GM12878 (cell line): Measurements from ENCODE around the gene KLHL3. TPM values are rescaled to one million over a fixed set of nuclear protein-coding genes. Genes with fewer than 3 reads are reported as not detected.
A peak's percentile ranks its signal among the peaks of the same experiment; 100 is the strongest.

Experiments
- ATAC-seq: fragments of 200-7000 bp; cut with Tn5 transposase; 3 replicates; pipeline ENCODE4 v1.9.1; 2020; ENCODE audit warnings: mild to moderate bottlenecking, moderate library complexity
- BruUV-seq: library from RNA; stranded (reverse); fragments of 400-500 nt; replicated peaks from 2 replicates; lab custom pipeline; 2021; lab: Mats Ljungman, UMichigan
- CTCF ChIA-PET: fragments of 300-600 bp; sonication (Branson Sonifier 250); formaldehyde crosslinking; extraction: SDS; loops from one replicate; lab custom pipeline; 2021; ENCODE audit warnings: inconsistent platforms; lab: Yijun Ruan, JAX
- POLR2A ChIA-PET: fragments of 350-600 bp; formaldehyde crosslinking; extraction: SDS; loops from one replicate; lab custom pipeline; 2021; ENCODE audit warnings: inconsistent platforms; lab: Charles Lee
- RAD21 ChIA-PET: fragments of 300-600 bp; sonication (Branson Sonifier 250); formaldehyde crosslinking; loops from one replicate; lab custom pipeline; 2023; ENCODE audit warnings: antibody characterized with exemption; ENCODE audit not compliant: unreplicated experiment; lab: Charles Lee
- SMC1A ChIA-PET: fragments of 300-600 bp; sonication (Branson Sonifier 250); formaldehyde crosslinking; loops from one replicate; lab custom pipeline; 2023; ENCODE audit not compliant: unreplicated experiment, uncharacterized antibody; lab: Charles Lee
- DNase-seq: peaks from one replicate; pipeline ENCODE4 v3.0.0-alpha.2; 2011; ENCODE audit warnings: low read depth, low spot score
- FAIRE-seq: peaks from 3 replicates; lab custom pipeline; 2011; peaks lifted over from hg19 to GRCh38; lab: Jason Lieb, UNC
- H2AFZ ChIP-seq: 2 replicates; pipeline ENCODE4 v1.6.0; 2011; ENCODE audit warnings: low read depth, low read length, control low read depth; ENCODE audit not compliant: control insufficient read depth
- H3K27ac ChIP-seq: 2 replicates; pipeline ENCODE4 v1.5.1; 2011; ENCODE audit warnings: control low read depth; ENCODE audit not compliant: control insufficient read depth, insufficient read depth
- H3K27me3 ChIP-seq, 2 experiments: replicated peaks in 1 of 2; 2 replicates each; pipeline versions ENCODE4 v1.6.0 to v1.6.1; 2011; ENCODE audit warnings: low read length in 1 of 2; ENCODE audit not compliant: control insufficient read depth in 2 of 2, insufficient read depth in 2 of 2
- H3K36me3 ChIP-seq, 2 experiments: 2 replicates each; pipeline ENCODE4 v1.5.1; 2011; ENCODE audit warnings: low read length in 1 of 2; ENCODE audit not compliant: control insufficient read depth in 2 of 2, insufficient read depth in 2 of 2
- H3K4me1 ChIP-seq: 2 replicates; pipeline ENCODE4 v1.6.1; 2011; ENCODE audit warnings: mild to moderate bottlenecking, low read length, moderate library complexity, mixed read lengths; ENCODE audit not compliant: control insufficient read depth, insufficient read depth
- H3K4me2 ChIP-seq: 2 replicates; pipeline ENCODE4 v1.6.0; 2011; ENCODE audit warnings: control low read depth; ENCODE audit not compliant: control insufficient read depth, insufficient read depth
- H3K4me3 ChIP-seq: fragments of 200-600 bp; sonication (generic); 2 replicates; pipeline ENCODE4 v1.5.1; 2016
- H3K79me2 ChIP-seq: 2 replicates; pipeline ENCODE4 v1.6.0; 2011; ENCODE audit warnings: low read length; ENCODE audit not compliant: control insufficient read depth, insufficient read depth
- H3K9ac ChIP-seq: 2 replicates; pipeline ENCODE4 v1.8.0; 2011; ENCODE audit warnings: low read length, control low read depth, mixed read lengths; ENCODE audit not compliant: control insufficient read depth, insufficient read depth
- H3K9me3 ChIP-seq: replicated peaks from 3 replicates; pipeline ENCODE4 v1.5.1; 2011; ENCODE audit warnings: mild to moderate bottlenecking, low read length; ENCODE audit not compliant: control insufficient read depth, insufficient read depth
- H4K20me1 ChIP-seq: 2 replicates; pipeline ENCODE4 v1.6.0; 2011; ENCODE audit not compliant: control insufficient read depth, insufficient read depth
- E2F8 ChIP-seq: fragments of 450-650 bp; IDR thresholded peaks from 2 replicates; pipeline ENCODE4 v1.6.1; 2018; ENCODE audit warnings: mild to moderate bottlenecking, low read depth, moderate library complexity; ENCODE audit not compliant: partially characterized antibody
- HDAC2 ChIP-seq: fragments of 200-600 bp; sonication (generic); IDR thresholded peaks from 2 replicates; pipeline ENCODE4 v1.6.1; 2017
- MTA3 ChIP-seq: IDR thresholded peaks from 2 replicates; pipeline ENCODE4 v1.6.1; 2012; ENCODE audit warnings: low read length, inconsistent platforms, borderline replicate concordance
- NR2C2 ChIP-seq: IDR thresholded peaks from 2 replicates; pipeline ENCODE4 v1.6.1; 2011; ENCODE audit warnings: borderline replicate concordance, low read depth; ENCODE audit not compliant: control insufficient read depth, insufficient read length
- RUNX3 ChIP-seq: IDR thresholded peaks from 2 replicates; pipeline ENCODE4 v1.6.1; 2012; ENCODE audit warnings: low read length, inconsistent platforms
- WGBS: methylation state at CpG from one replicate; pipeline ENCODE4 v1.1.6; 2016; ENCODE audit warnings: low lambda C conversion rate; ENCODE audit not compliant: insufficient replicate concordance, insufficient coverage; ENCODE audit errors: missing lambda C conversion rate; 5-methylcytosine and 5-hydroxymethylcytosine counted together
- in situ Hi-C: fragments of 300-500 bp; cut with MboI; formaldehyde crosslinking; loops from 9 replicates; pipeline ENCODE4 v1.14.3; 2018; ENCODE audit warnings: mixed read lengths
- intact Hi-C: fragments of 100-400 bp; cut with micrococcal nuclease; formaldehyde crosslinking; loops from one replicate; pipeline ENCODE4 v1.14.2; 2022; ENCODE audit not compliant: unreplicated experiment
- polyA plus RNA-seq, 11 experiments: library from polyadenylated mRNA; depleted of rRNA in 4 of 11; unstranded in 6 of 11; stranded (reverse) in 5 of 11; fragments of >200 nt; fragmentation: Nextera tagmentation in 4 of 11; fragmentation: Illumina TruSeq in 1 of 11; extraction: Ambion mirVana in 4 of 11; extraction: Trizol in 1 of 11; gene quantifications; 1 replicate in 1 of 11; 2 replicates in 10 of 11; pipeline versions ENCODE4 v1.2.1 to v1.2.3, GENCODE V29; 2011 to 2016; ENCODE audit warnings: inconsistent platforms in 2 of 11, missing spikeins in 2 of 11, low read depth in 1 of 11
- total RNA-seq, 4 experiments: library from RNA; depleted of rRNA in 3 of 4; stranded (reverse); fragments of >200 nt in 3 of 4; fragmentation: Illumina TruSeq in 1 of 4; extraction: Trizol in 1 of 4; gene quantifications; 2 replicates each; pipeline versions ENCODE4 v1.2.1 to v1.2.3, GENCODE V29; 2013 to 2021

KLHL3 gene
- total and polyA plus RNA-seq, 10 of the 15 experiments (the other 5 are each of a cell fraction or from before 2014, with no cell fraction given) = 1.7 to 11.7 (median 5.6) TPM

GRCh38 chr5:137737349-137738131 lies 1.7 kb upstream of the KLHL3 start:
- intact Hi-C loops = no loop called here
- in situ Hi-C loops = loop anchor here (5.0 kb wide), 1 partner anchor 80 kb away; no protein-coding TSS in a partner anchor
- Histone ChIP-seq H2AFZ (peak overlapping the region; percentile 76), H4K20me1 (no peaks in the 10 kb centered on the region), H3K9me3 (no peaks in the 10 kb centered on the region; the same call in 2 of the 3 replicates), H3K27ac (peak overlapping the region; percentile 86)
- no peak for FAIRE-seq
- no peak for TF ChIP-seq E2F8
- TF ChIP-seq RUNX3 = peak; percentile 74
- TF ChIP-seq MTA3 = no peak
- no peak for TF ChIP-seq NR2C2
- TF ChIP-seq HDAC2 = no peak
- TF ChIP-seq, all 136 proteins: peak for 1
- Histone ChIP-seq H3K27me3 (no peaks in the 10 kb centered on the region), H3K4me2 (peak overlapping the region; percentile 88), H3K36me3 (no peaks in the 10 kb centered on the region), H3K4me1 (peaks cover 15% of the 10 kb centered on the region), H3K79me2 (peaks cover 5% of the 10 kb centered on the region), H3K9ac (no peak overlapping the region), H3K4me3 (peak overlapping the region; percentile 45; the same call in 1 of the 2 replicates)
- WGBS = 82% methylated on average over 5 of the region's 5 CpGs
- ChIA-PET CTCF (interaction anchor here (1.1 to 18.4 kb wide), 8 partner anchors 10 to 108 kb away, joined by 3 to 619 read pairs (median 13); partner anchors contain the start of gene HNRNPA0), RAD21 (interaction anchor here (1.0 to 3.2 kb wide), 6 partner anchors 10 to 151 kb away, joined by 3 to 28 read pairs (median 6); no protein-coding TSS in a partner anchor), SMC1A (interaction anchor here (1.1 to 4.4 kb wide), 6 partner anchors 9 to 108 kb away, joined by 3 to 56 read pairs (median 6); no protein-coding TSS in a partner anchor), POLR2A (interaction anchor here (1.2 kb wide), 1 partner anchor 77 kb away, joined by 3 read pairs; no protein-coding TSS in a partner anchor)
- no TSS peak for BruUV-seq
- no peak for DNase-seq
- peak; percentile 24 for ATAC-seq
